Cardiac fibroblast (primary cell): Measurements from ENCODE around the gene MTREX.

ENCODE experiments used
- DNase-seq, 2 donors: peaks; one replicate each; pipeline versions ENCODE4 v3.0.0 to v3.0.0-alpha.2; 2010; ENCODE audit warnings: low read depth in 2 of 2
- H3K4me3 ChIP-seq, 2 donors: replicated peaks in 1 of 2; 1 replicate in 1 of 2; 2 replicates in 1 of 2; pipeline ENCODE4 v1.5.1; 2011; ENCODE audit warnings: low read depth in 2 of 2, low read length in 2 of 2, mild to moderate bottlenecking in 2 of 2, moderate library complexity in 1 of 2
- CTCF ChIP-seq: IDR thresholded peaks from one replicate; pipeline ENCODE4 v1.5.1; 2011; ENCODE audit warnings: low read depth, mild to moderate bottlenecking, low read length, inconsistent platforms

MTREX gene

GRCh38 chr5:55307383-55308253, at the start of gene MTREX, which contains the start of gene DHX29:
Gene MTREX, plus strand, starts transcription at chr5:55307989. Its CDS starts 25 bp downstream, at chr5:55308014.
Gene DHX29, minus strand, starts transcription at chr5:55307694. Its CDS starts 121 bp downstream, at chr5:55307573.
- peak; percentile 93 for DNase-seq
- TF ChIP-seq CTCF, result no peak
- H3K4me3 ChIP-seq, result peak within 1 kb of the TSS; percentile 79 to 86

- TF ChIP-seq CTCF, result no peak
- DNase-seq, result no peak
- no peak overlapping the region for H3K4me3 ChIP-seq
Measured at GRCh38 chr5:55258339-55258738, 49.5 kb upstream of the MTREX start.

- no peak for TF ChIP-seq CTCF
- DNase-seq, result peak in 1 of 2 donors; percentile 23
- H3K4me3 ChIP-seq, result no peak overlapping the region
Measured at GRCh38 chr5:55276771-55277170, 31.0 kb upstream of the MTREX start.

- TF ChIP-seq CTCF, result no peak
- peak in 1 of 2 donors; percentile 46 for DNase-seq
- H3K4me3 ChIP-seq, result no peak overlapping the region
Measured at GRCh38 chr5:55278778-55279177, 29.0 kb upstream of the MTREX start.

- no peak overlapping the region for H3K4me3 ChIP-seq
- TF ChIP-seq CTCF, result no peak
- no peak for DNase-seq
Measured at GRCh38 chr5:55286411-55286933, 21.3 kb upstream of the MTREX start.

- TF ChIP-seq CTCF, result no peak
- no peak for DNase-seq
- no peak overlapping the region for H3K4me3 ChIP-seq
Measured at GRCh38 chr5:55289808-55290207, 18.0 kb upstream of the MTREX start.
